ENCODE data around the gene CMIP. TPM values are rescaled to one million over a fixed set of nuclear protein-coding genes. Genes with fewer than 3 reads are reported as not detected.
A peak's percentile ranks its signal among the peaks of the same experiment; 100 is the strongest.

Gene CMIP
- total RNA-seq, 1 donor from 2014 or later = 11.1 TPM

GRCh38 chr16:81598083-81598482, 153.5 kb downstream of the CMIP start:
- intact Hi-C loops (cut with DNase I) = no loop called here
- no peak for ATAC-seq (ENCODE audit: poor library complexity)
- DNase-seq = no peak

- DNase-seq = no peak
- intact Hi-C loops (cut with DNase I) = no loop called here
- no peak for ATAC-seq (ENCODE audit: poor library complexity)
These were observed 154.6 kb downstream of the CMIP start for GRCh38 chr16:81599034-81599744.

- intact Hi-C loops (cut with DNase I) = no loop called here
- ATAC-seq (ENCODE audit: poor library complexity) (no peak), DNase-seq (no peak)
These were observed 155.7 kb downstream of the CMIP start for GRCh38 chr16:81600275-81600674.

- DNase-seq = no peak
- intact Hi-C loops (cut with DNase I) = no loop called here
These were observed 156.4 kb downstream of the CMIP start for GRCh38 chr16:81601008-81601428.

GRCh38 chr16:81601601-81602255, 157.1 kb downstream of the CMIP start:
- intact Hi-C loops (cut with DNase I) = no loop called here
- DNase-seq = no peak
- ATAC-seq (ENCODE audit: poor library complexity) = no peak

More at GRCh38 chr16:81601008-81601428, 156.4 kb downstream of the CMIP start:
- ATAC-seq (ENCODE audit: poor library complexity) = no peak

GRCh38 chr16:81602256-81602776, 157.7 kb downstream of the CMIP start:
- ATAC-seq (ENCODE audit: poor library complexity) (no peak), DNase-seq (no peak)
- intact Hi-C loops (cut with DNase I) = no loop called here

GRCh38 chr16:81602792-81603191, 158.2 kb downstream of the CMIP start:
- no peak for ATAC-seq (ENCODE audit: poor library complexity)
- DNase-seq = no peak
- intact Hi-C loops (cut with DNase I) = no loop called here

- intact Hi-C loops (cut with DNase I) = no loop called here
- DNase-seq (no peak), ATAC-seq (ENCODE audit: poor library complexity) (no peak)
These were observed 160.4 kb downstream of the CMIP start for GRCh38 chr16:81604960-81605383.

GRCh38 chr16:81606039-81606438, 161.4 kb downstream of the CMIP start:
- intact Hi-C loops (cut with DNase I) = no loop called here
- ATAC-seq (ENCODE audit: poor library complexity) = no peak
- no peak for DNase-seq

GRCh38 chr16:81607006-81607405, 162.4 kb downstream of the CMIP start:
- intact Hi-C loops (cut with DNase I) = no loop called here
- DNase-seq = no peak
- ATAC-seq (ENCODE audit: poor library complexity) = no peak

GRCh38 chr16:81607805-81608522, 163.4 kb downstream of the CMIP start:
- no peak for ATAC-seq (ENCODE audit: poor library complexity)
- no peak for DNase-seq
- intact Hi-C loops (cut with DNase I) = no loop called here

- intact Hi-C loops (cut with DNase I) = no loop called here
- DNase-seq (no peak), ATAC-seq (ENCODE audit: poor library complexity) (peak; percentile 60)
These were observed 164.1 kb downstream of the CMIP start for GRCh38 chr16:81608523-81609209.

GRCh38 chr16:81609323-81609892, 164.8 kb downstream of the CMIP start:
- no peak for DNase-seq
- ATAC-seq (ENCODE audit: poor library complexity) = no peak
- intact Hi-C loops (cut with DNase I) = no loop called here

- peak; percentile 91 for ATAC-seq (ENCODE audit: poor library complexity)
- peak; percentile 91 for DNase-seq
- intact Hi-C loops (cut with DNase I) = loop anchor here (10.0 kb wide), 1 partner anchor 205 kb away; no protein-coding TSS in a partner anchor
These were observed 165.7 kb downstream of the CMIP start for GRCh38 chr16:81610144-81610842.

- intact Hi-C loops (cut with DNase I) = loop anchor here (10.0 kb wide), 1 partner anchor 206 kb away; no protein-coding TSS in a partner anchor
- ATAC-seq (ENCODE audit: poor library complexity) (no peak), DNase-seq (no peak)
These were observed 166.3 kb downstream of the CMIP start for GRCh38 chr16:81610936-81611335.

- intact Hi-C loops (cut with DNase I) = loop anchor here (10.0 kb wide), 1 partner anchor 207 kb away; no protein-coding TSS in a partner anchor
- no peak for ATAC-seq (ENCODE audit: poor library complexity)
- DNase-seq = no peak
These were observed 167.1 kb downstream of the CMIP start for GRCh38 chr16:81611721-81612120.

- peak; percentile 21 for ATAC-seq (ENCODE audit: poor library complexity)
- DNase-seq = peak; percentile 71
- intact Hi-C loops (cut with DNase I) = loop anchor here (10.0 kb wide), 1 partner anchor 208 kb away; no protein-coding TSS in a partner anchor
These were observed 167.9 kb downstream of the CMIP start for GRCh38 chr16:81612351-81613163.
